AG10803 (cell line): ENCODE results near the gene TUT4.

Experiments used
- DNase-seq: peaks from one replicate; pipeline ENCODE4 v3.0.0; 2010; ENCODE audit warnings: low read depth
- H3K4me3 ChIP-seq: 2 replicates; pipeline ENCODE4 v1.5.1; 2011; ENCODE audit warnings: mild to moderate bottlenecking, low read length, control low read depth
- CTCF ChIP-seq: conservative IDR thresholded peaks from 2 replicates; pipeline ENCODE4 v1.5.1; 2011; ENCODE audit warnings: mild to moderate bottlenecking, low read length, control low read depth, inconsistent platforms

Gene TUT4

DNA sequence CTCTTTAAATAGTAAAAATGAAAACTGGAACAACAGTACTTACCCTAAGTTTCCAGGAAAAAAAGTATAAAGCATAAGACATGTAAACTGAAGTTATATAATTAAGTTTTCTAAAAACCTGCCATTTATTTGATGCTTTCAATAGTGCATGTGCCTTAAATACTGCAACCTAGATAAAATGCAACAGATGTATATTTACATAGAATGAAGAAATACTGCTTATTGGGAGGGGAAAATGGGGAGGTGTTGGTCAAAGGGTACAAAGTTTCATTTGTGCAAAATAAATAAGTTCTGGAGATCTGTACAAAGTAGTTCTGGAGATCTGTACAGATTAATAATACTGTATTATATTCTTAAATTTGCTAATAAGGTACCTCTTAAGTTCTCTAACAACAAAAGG lies 79.9 kb downstream of the TUT4 start:
- no peak for TF ChIP-seq CTCF
- DNase-seq = no peak
- no peak overlapping the region for H3K4me3 ChIP-seq

DNA sequence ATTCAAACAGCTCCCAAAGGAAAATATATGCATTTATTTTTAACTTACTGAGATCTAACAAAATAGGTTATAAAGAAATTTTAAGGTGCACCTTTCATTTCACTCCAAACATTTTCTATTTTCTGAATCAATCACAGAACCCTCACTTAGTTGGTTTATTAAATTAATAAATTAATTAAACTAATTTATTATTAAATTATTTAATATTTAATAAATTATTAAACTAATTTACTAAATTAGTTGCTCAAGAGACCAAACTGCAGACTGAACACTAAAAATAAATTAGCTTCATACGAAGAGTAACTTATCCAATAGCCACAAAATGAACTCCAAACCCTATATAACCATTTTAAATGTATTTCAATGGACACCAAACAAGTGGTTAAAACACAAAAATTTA lies 80.5 kb downstream of the TUT4 start:
- no peak for DNase-seq
- H3K4me3 ChIP-seq = no peak overlapping the region
- TF ChIP-seq CTCF = no peak

- no peak for DNase-seq
- H3K4me3 ChIP-seq = no peak overlapping the region
- TF ChIP-seq CTCF = no peak
Observed at GRCh38 chr1:52469108-52469507, 83.8 kb downstream of the TUT4 start.

DNA sequence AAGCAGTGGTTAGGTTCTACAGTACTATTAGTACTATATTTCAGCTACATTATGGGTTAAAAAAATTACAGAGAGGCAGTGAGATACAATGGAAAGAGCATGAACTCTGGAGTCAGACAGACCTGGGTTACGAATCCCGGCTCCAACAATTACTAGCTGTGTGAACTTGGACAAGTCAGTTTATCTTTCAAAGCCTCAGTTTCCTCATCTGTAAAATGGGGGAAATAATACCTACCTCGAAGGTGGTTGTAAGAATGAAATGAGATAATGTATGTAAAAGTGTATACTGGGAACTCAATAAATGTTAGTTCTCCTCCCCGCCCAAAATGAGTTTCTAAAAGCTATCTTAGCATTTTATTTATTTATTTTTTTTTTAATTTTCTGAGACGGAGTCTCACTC lies 89.0 kb downstream of the TUT4 start:
- no peak overlapping the region for H3K4me3 ChIP-seq
- TF ChIP-seq CTCF = no peak
- DNase-seq = no peak

DNA sequence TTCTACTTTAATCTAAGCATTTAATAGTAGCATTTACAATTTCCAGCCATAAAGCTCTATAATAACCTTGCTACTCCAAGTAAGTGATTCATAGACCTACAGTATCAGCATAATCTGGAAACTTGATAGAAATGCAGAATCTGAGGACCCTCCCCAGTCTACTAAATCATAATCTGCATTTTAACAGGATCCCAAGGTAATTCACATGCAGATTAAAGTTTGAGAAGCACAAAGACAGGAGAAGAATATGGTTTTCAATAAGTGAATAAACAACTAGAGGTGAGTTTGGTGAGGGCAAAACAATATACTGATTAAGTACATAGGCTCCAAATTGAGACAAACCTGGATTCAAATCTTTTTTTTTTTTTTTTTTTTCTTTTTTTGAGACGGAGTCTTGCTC lies 91.1 kb downstream of the TUT4 start:
- no peak for DNase-seq
- H3K4me3 ChIP-seq = no peak overlapping the region
- TF ChIP-seq CTCF = no peak

- no peak for TF ChIP-seq CTCF
- no peak overlapping the region for H3K4me3 ChIP-seq
- peak; percentile 16 for DNase-seq
Observed at GRCh38 chr1:52460694-52461093, 92.2 kb downstream of the TUT4 start.

DNA sequence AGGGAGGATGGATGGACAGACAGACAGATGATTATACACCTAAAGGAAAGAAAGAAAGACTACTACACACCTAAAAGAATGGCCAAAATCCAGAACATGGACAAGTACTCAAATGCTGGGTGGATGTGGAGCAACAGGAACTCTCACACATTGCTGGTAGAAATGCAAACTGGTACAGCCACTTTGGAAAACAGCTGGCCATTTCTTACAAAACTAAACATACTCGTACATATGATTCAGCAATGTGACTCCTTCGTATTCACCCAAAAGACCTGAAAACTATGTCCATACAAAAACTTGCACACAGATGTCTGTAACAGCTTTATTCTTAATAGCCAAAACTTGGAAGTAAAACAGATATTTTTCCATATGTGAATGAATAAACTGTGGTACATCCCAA lies 97.2 kb downstream of the TUT4 start:
- no peak for DNase-seq
- TF ChIP-seq CTCF = no peak
- H3K4me3 ChIP-seq = no peak overlapping the region
